Endothelial cell of umbilical vein (primary cell): ENCODE results near the gene TMEM127. TPM values are rescaled to one million over a fixed set of nuclear protein-coding genes. Genes with fewer than 3 reads are reported as not detected.

Experiments used
- BruUV-seq: library from RNA; stranded (reverse); fragments of 400-500 nt; replicated peaks from 2 replicates; lab custom pipeline; 2021; lab: Mats Ljungman, UMichigan
- CTCF ChIA-PET: fragments of 300-600, 350-600 bp; sonication (Branson Sonifier 250); formaldehyde crosslinking; loops from one replicate; lab custom pipeline; 2021; ENCODE audit warnings: antibody characterized with exemption, inconsistent platforms; lab: Charles Lee
- POLR2A ChIA-PET: fragments of 300-600, 350-600 bp; sonication (Branson Sonifier 250); formaldehyde crosslinking; loops from one replicate; lab custom pipeline; 2021; ENCODE audit warnings: antibody characterized with exemption, inconsistent platforms; lab: Charles Lee
- DNase-seq: peaks from one replicate; pipeline ENCODE4 v3.0.0-alpha.2; 2011; ENCODE audit warnings: low read depth, low spot score
- FAIRE-seq: peaks from 2 replicates; lab custom pipeline; 2011; peaks lifted over from hg19 to GRCh38; lab: Jason Lieb, UNC
- H2AFZ ChIP-seq: 2 replicates; pipeline ENCODE4 v1.6.0; 2012; ENCODE audit warnings: low read depth, low read length, control low read depth, inconsistent platforms
- H3K27ac ChIP-seq: 2 replicates; pipeline ENCODE4 v1.5.1; 2011; ENCODE audit warnings: low read depth, mild to moderate bottlenecking, control low read depth, low read length, moderate library complexity; ENCODE audit not compliant: insufficient read depth
- H3K27me3 ChIP-seq, 2 experiments: 2 replicates each; pipeline versions ENCODE4 v1.6.0 to v1.6.1; 2011; ENCODE audit warnings: low read length in 2 of 2, mixed read lengths in 1 of 2; ENCODE audit not compliant: control insufficient read depth in 2 of 2, insufficient read depth in 2 of 2
- H3K36me3 ChIP-seq, 2 experiments: 2 replicates in 1 of 2; 3 replicates in 1 of 2; pipeline ENCODE4 v1.5.1; 2011; ENCODE audit warnings: low read length in 2 of 2, mild to moderate bottlenecking in 1 of 2, moderate library complexity in 1 of 2; ENCODE audit not compliant: control insufficient read depth in 2 of 2, insufficient read depth in 2 of 2; ENCODE audit errors: extremely low read depth in 1 of 2
- H3K4me1 ChIP-seq: 3 replicates; pipeline ENCODE4 v1.5.1; 2011; ENCODE audit warnings: mild to moderate bottlenecking, low read length; ENCODE audit not compliant: control insufficient read depth, insufficient read depth; ENCODE audit errors: extremely low read depth
- H3K4me2 ChIP-seq: 2 replicates; pipeline ENCODE4 v1.6.1; 2011; ENCODE audit warnings: low read length, control low read depth, mixed read lengths; ENCODE audit not compliant: insufficient read depth
- H3K4me3 ChIP-seq, 3 experiments: fragments of 200-600 bp in 1 of 3; sonication (generic), shearing (Covaris generic) in 1 of 3; replicated peaks in 1 of 3; 2 replicates each; pipeline ENCODE4 v1.5.1; 2011 to 2016; ENCODE audit warnings: control low read depth in 3 of 3, low read length in 3 of 3, mild to moderate bottlenecking in 2 of 3, inconsistent platforms in 1 of 3, low read depth in 1 of 3, moderate library complexity in 1 of 3; ENCODE audit not compliant: insufficient read depth in 1 of 3
- H3K79me2 ChIP-seq: 2 replicates; pipeline ENCODE4 v1.6.0; 2012; ENCODE audit warnings: low read length, inconsistent platforms; ENCODE audit not compliant: control insufficient read depth, insufficient read depth
- H3K9ac ChIP-seq: replicated peaks from 2 replicates; pipeline ENCODE3; 2011; ENCODE audit warnings: low read length, control low read depth; ENCODE audit not compliant: insufficient read depth; ENCODE audit errors: extremely low read depth
- H3K9me1 ChIP-seq: replicated peaks from 3 replicates; pipeline ENCODE4 v1.6.0; 2011; ENCODE audit warnings: mild to moderate bottlenecking, low read length; ENCODE audit not compliant: control insufficient read depth, insufficient read depth; ENCODE audit errors: extremely low read depth
- H3K9me3 ChIP-seq: replicated peaks from 2 replicates; pipeline ENCODE4 v1.5.1; 2012; ENCODE audit warnings: low read length, inconsistent platforms; ENCODE audit not compliant: control insufficient read depth, insufficient read depth
- H4K20me1 ChIP-seq: replicated peaks from 2 replicates; pipeline ENCODE3; 2011; ENCODE audit warnings: mild to moderate bottlenecking, low read length; ENCODE audit not compliant: control insufficient read depth, insufficient read depth; ENCODE audit errors: extremely low read depth
- EZH2 ChIP-seq: IDR thresholded peaks from 2 replicates; pipeline ENCODE4 v1.6.1; 2012; ENCODE audit warnings: borderline replicate concordance, low read depth, mild to moderate bottlenecking, moderate library complexity, low read length, inconsistent platforms; ENCODE audit not compliant: severe bottlenecking
- FOS ChIP-seq: IDR thresholded peaks from 2 replicates; pipeline ENCODE4 v1.6.1; 2011; ENCODE audit warnings: mild to moderate bottlenecking, low read length, moderate library complexity, borderline replicate concordance; ENCODE audit not compliant: insufficient read depth
- GATA2 ChIP-seq: IDR thresholded peaks from 2 replicates; pipeline ENCODE4 v1.7.0; 2011; ENCODE audit warnings: low read depth, mild to moderate bottlenecking, moderate library complexity, mixed read lengths, low read length; ENCODE audit not compliant: insufficient read length, insufficient read depth
- JUN ChIP-seq: IDR thresholded peaks from 2 replicates; pipeline ENCODE4 v1.6.1; 2011; ENCODE audit warnings: borderline replicate concordance, low read depth; ENCODE audit not compliant: insufficient read length, insufficient read depth
- MYC ChIP-seq: IDR thresholded peaks from one replicate; pipeline ENCODE4 v1.6.1; 2011; ENCODE audit warnings: mild to moderate bottlenecking, low read depth, low read length
- POLR2A ChIP-seq: IDR thresholded peaks from 2 replicates; pipeline ENCODE4 v1.6.1; 2012; ENCODE audit warnings: low read depth, mild to moderate bottlenecking, control low read depth, low read length
- POLR2AphosphoS5 ChIP-seq: IDR thresholded peaks from 2 replicates; pipeline ENCODE4 v1.6.1; 2012; ENCODE audit warnings: low read depth, mild to moderate bottlenecking, control low read depth, low read length, moderate library complexity; ENCODE audit not compliant: insufficient read depth
- dilution Hi-C: fragments of 300-500 bp; cut with MboI; formaldehyde crosslinking; loops from one replicate; pipeline ENCODE4 v1.15.0; 2019; ENCODE audit warnings: low sequenced_read_pairs; ENCODE audit not compliant: extremely low pct_ligation_motif_present
- intact Hi-C: fragments of 100-400 bp; cut with micrococcal nuclease; formaldehyde crosslinking; loops from one replicate; pipeline ENCODE4 v1.10.0; 2022
- polyA plus RNA-seq, 4 experiments: library from polyadenylated mRNA; depleted of rRNA in 3 of 4; stranded (reverse) in 3 of 4; unstranded in 1 of 4; fragments of >200 nt; gene quantifications; 2 replicates each; pipeline versions ENCODE4 v1.2.1 to v1.2.3, GENCODE V29; 2011 to 2012; ENCODE audit warnings: missing spikeins in 1 of 4
- total RNA-seq: library from RNA; stranded (reverse); gene quantifications from 2 replicates; pipeline ENCODE4 v1.2.3, GENCODE V29; 2021
- TF ChIP-seq, protein P1 (sequence below), 2 donors: IDR thresholded peaks; 1 replicate in 1 of 2; 2 replicates in 1 of 2; pipeline ENCODE4 v1.5.1; 2011; ENCODE audit warnings: low read length in 2 of 2, mild to moderate bottlenecking in 2 of 2, moderate library complexity in 2 of 2, control low read depth in 1 of 2, inconsistent platforms in 1 of 2, low read depth in 1 of 2; ENCODE audit not compliant: insufficient read depth in 1 of 2; ENCODE audit errors: extremely low read depth in 1 of 2
- TF ChIP-seq, protein P2 (sequence below): IDR thresholded peaks from 2 replicates; pipeline ENCODE4 v1.6.1; 2011; ENCODE audit not compliant: insufficient read depth, insufficient read length

TMEM127 gene
- total and polyA plus RNA-seq, 2 donors (not counting 3 experiments of a cell fraction or from before 2014, with no cell fraction given) = 48.4 to 75.7 TPM

DNA sequence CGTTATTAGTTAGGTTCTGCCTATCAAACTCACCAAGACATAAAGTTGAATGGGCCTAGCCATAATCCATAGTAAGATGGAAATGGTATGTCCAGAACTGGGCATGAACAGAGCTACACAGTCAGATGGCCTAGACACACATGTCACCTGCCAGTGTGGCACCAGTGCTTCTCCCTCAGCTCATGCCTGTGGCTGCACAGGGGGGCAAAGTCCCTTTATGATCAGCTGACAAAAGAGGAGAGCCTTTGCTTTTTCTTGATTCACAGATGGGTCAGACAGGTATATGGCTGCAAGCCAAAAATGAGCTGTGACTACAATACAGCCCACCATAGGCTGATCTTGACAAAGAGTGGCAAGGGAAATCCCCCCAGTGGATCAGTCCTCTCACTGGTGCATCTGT is 28.9 kb downstream of the TMEM127 start:
- POLR2A ChIA-PET = no interaction called here
- dilution Hi-C loops = no loop called here
- intact Hi-C loops = no loop called here
- TF ChIP-seq POLR2A (no peak), POLR2AphosphoS5 (no peak), MYC (no peak), EZH2 (no peak), GATA2 (no peak), FOS (no peak), JUN (no peak)
- TF ChIP-seq, protein P1, sequence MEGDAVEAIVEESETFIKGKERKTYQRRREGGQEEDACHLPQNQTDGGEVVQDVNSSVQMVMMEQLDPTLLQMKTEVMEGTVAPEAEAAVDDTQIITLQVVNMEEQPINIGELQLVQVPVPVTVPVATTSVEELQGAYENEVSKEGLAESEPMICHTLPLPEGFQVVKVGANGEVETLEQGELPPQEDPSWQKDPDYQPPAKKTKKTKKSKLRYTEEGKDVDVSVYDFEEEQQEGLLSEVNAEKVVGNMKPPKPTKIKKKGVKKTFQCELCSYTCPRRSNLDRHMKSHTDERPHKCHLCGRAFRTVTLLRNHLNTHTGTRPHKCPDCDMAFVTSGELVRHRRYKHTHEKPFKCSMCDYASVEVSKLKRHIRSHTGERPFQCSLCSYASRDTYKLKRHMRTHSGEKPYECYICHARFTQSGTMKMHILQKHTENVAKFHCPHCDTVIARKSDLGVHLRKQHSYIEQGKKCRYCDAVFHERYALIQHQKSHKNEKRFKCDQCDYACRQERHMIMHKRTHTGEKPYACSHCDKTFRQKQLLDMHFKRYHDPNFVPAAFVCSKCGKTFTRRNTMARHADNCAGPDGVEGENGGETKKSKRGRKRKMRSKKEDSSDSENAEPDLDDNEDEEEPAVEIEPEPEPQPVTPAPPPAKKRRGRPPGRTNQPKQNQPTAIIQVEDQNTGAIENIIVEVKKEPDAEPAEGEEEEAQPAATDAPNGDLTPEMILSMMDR (IDR thresholded peaks at IDR 0.05; ENCODE audit: extremely low read depth in 1 of 2, insufficient read depth in 1 of 2, low read depth in 1 of 2, low read length in 2 of 2) = no peak
- TF ChIP-seq, protein P2, sequence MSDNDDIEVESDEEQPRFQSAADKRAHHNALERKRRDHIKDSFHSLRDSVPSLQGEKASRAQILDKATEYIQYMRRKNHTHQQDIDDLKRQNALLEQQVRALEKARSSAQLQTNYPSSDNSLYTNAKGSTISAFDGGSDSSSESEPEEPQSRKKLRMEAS = no peak
- CTCF ChIA-PET = no interaction called here
- Histone ChIP-seq H4K20me1 (no peaks in the 10 kb centered on the region), H3K9me3 (no peaks in the 10 kb centered on the region), H3K4me1 (peaks cover 3% of the 10 kb centered on the region), H3K27me3 (no peaks in the 10 kb centered on the region), H3K9me1 (no peaks in the 10 kb centered on the region), H3K79me2 (no peaks in the 10 kb centered on the region), H3K4me3 (no peak overlapping the region), H2AFZ (no peak overlapping the region), H3K27ac (no peak overlapping the region), H3K4me2 (no peak overlapping the region), H3K9ac (no peak overlapping the region), H3K36me3 (no peaks in the 10 kb centered on the region)
- FAIRE-seq = no peak
- DNase-seq = no peak
- no TSS peak for BruUV-seq
